ENCODE data around the gene TNFRSF8. TPM values are rescaled to one million over a fixed set of nuclear protein-coding genes. Genes with fewer than 3 reads are reported as not detected.

The TNFRSF8 gene
- total and polyA plus RNA-seq, 4 experiments from 2014 or later, result not detected

GRCh38 chr1:12076425-12077005 lies 13.4 kb downstream of the TNFRSF8 start:
- no peaks in the 10 kb centered on the region for H3K36me3 ChIP-seq (ENCODE audit: insufficient read depth, low read length)
- H3K36me3 Mint-ChIP-seq, result no peaks in the 10 kb centered on the region
- peaks cover 19% of the 10 kb centered on the region for H3K4me1 ChIP-seq (ENCODE audit: insufficient read depth, low read length)
- H3K27me3 Mint-ChIP-seq, result peaks cover under 1 to 15% of the 10 kb centered on the region in 2 donors
- no peaks in the 10 kb centered on the region for H3K9me3 ChIP-seq (ENCODE audit: control insufficient read depth in 1 of 2, low read length in 2 of 2)
- H3K4me1 Mint-ChIP-seq, result peaks cover 10 to 24% (median 13%) of the 10 kb centered on the region in 4 donors
- H3K27ac Mint-ChIP-seq, result no peak overlapping the region
- intact Hi-C loops (cut with micrococcal nuclease), result no loop called here
- no peaks in the 10 kb centered on the region for H3K9me3 Mint-ChIP-seq
- no peak overlapping the region for H3K4me3 ChIP-seq (ENCODE audit: low read length in 2 of 2)
- no peaks in the 10 kb centered on the region for H3K27me3 ChIP-seq (ENCODE audit: insufficient read depth, low read length)
- H3K4me3 Mint-ChIP-seq, result no peak overlapping the region
- H3K27ac ChIP-seq (ENCODE audit: low read depth, low read length), result no peak overlapping the region
- no peak for DNase-seq
- ChIA-PET CTCF (ENCODE audit: partially characterized antibody) (no interaction called here), POLR2A (ENCODE audit: partially characterized antibody) (no interaction called here)

GRCh38 chr1:12078575-12078937 lies 15.5 kb downstream of the TNFRSF8 start:
- peaks cover 0 to 5% of the 10 kb centered on the region in 2 donors for H3K36me3 Mint-ChIP-seq
- Histone ChIP-seq H3K4me3 (ENCODE audit: low read length in 2 of 2) (peak overlapping the region in 1 of 2 donors; percentile 34), H3K36me3 (ENCODE audit: insufficient read depth, low read length) (no peaks in the 10 kb centered on the region), H3K27me3 (ENCODE audit: insufficient read depth, low read length) (no peaks in the 10 kb centered on the region), H3K4me1 (ENCODE audit: insufficient read depth, low read length) (peaks cover 30% of the 10 kb centered on the region), H3K27ac (ENCODE audit: low read depth, low read length) (peak overlapping the region; percentile 23), H3K9me3 (ENCODE audit: control insufficient read depth in 1 of 2, low read length in 2 of 2) (no peaks in the 10 kb centered on the region)
- no peak for DNase-seq
- peaks cover 0 to 11% of the 10 kb centered on the region in 2 donors for H3K27me3 Mint-ChIP-seq
- peaks cover 18 to 35% (median 23%) of the 10 kb centered on the region in 4 donors for H3K4me1 Mint-ChIP-seq
- H3K27ac Mint-ChIP-seq, result no peak overlapping the region
- peak overlapping the region in 7 of 8 donors; percentile 31 to 71 (median 64) for H3K4me3 Mint-ChIP-seq
- peaks cover 0 to 14% (median 11%) of the 10 kb centered on the region in 8 donors for H3K9me3 Mint-ChIP-seq
- POLR2A ChIA-PET (ENCODE audit: partially characterized antibody), result interaction anchor here (0.8 to 3.0 kb wide), 3 partner anchors 10 to 168 kb away, joined by 3 to 19 read pairs (median 4); no protein-coding TSS in a partner anchor
- CTCF ChIA-PET (ENCODE audit: partially characterized antibody), result interaction anchor here (0.8 to 2.2 kb wide), 10 partner anchors 10 to 140 kb away, joined by 3 to 11 read pairs (median 4); partner anchors contain the start of gene MIIP
- intact Hi-C loops (cut with micrococcal nuclease), result loop anchor here (2.0 kb wide), 1 partner anchor 240 kb away; no protein-coding TSS in a partner anchor

GRCh38 chr1:12078938-12079861 lies 16.1 kb downstream of the TNFRSF8 start:
- H3K36me3 Mint-ChIP-seq, result peaks cover 0 to 5% of the 10 kb centered on the region in 2 donors
- Histone ChIP-seq H3K27me3 (ENCODE audit: insufficient read depth, low read length) (no peaks in the 10 kb centered on the region), H3K4me1 (ENCODE audit: insufficient read depth, low read length) (peaks cover 30% of the 10 kb centered on the region), H3K36me3 (ENCODE audit: insufficient read depth, low read length) (no peaks in the 10 kb centered on the region), H3K4me3 (ENCODE audit: low read length in 2 of 2) (peak overlapping the region in 1 of 2 donors; percentile 34), H3K9me3 (ENCODE audit: control insufficient read depth in 1 of 2, low read length in 2 of 2) (no peaks in the 10 kb centered on the region), H3K27ac (ENCODE audit: low read depth, low read length) (peak overlapping the region; percentile 23)
- peak overlapping the region in 7 of 8 donors; percentile 39 to 71 (median 64) for H3K4me3 Mint-ChIP-seq
- DNase-seq, result peak in 4 of 5 donors; percentile 22 to 37 (median 30)
- CTCF ChIA-PET (ENCODE audit: partially characterized antibody), result interaction anchor here (0.5 to 2.2 kb wide), 12 partner anchors 10 to 140 kb away, joined by 3 to 11 read pairs (median 4); partner anchors contain the start of gene MIIP
- peak overlapping the region in 4 of 7 donors; percentile 15 to 73 (median 42) for H3K27ac Mint-ChIP-seq
- POLR2A ChIA-PET (ENCODE audit: partially characterized antibody), result interaction anchor here (0.8 to 3.0 kb wide), 4 partner anchors 9 to 169 kb away, joined by 3 to 19 read pairs (median 4); partner anchors contain the start of gene MIIP
- peaks cover 18 to 35% (median 23%) of the 10 kb centered on the region in 4 donors for H3K4me1 Mint-ChIP-seq
- intact Hi-C loops (cut with micrococcal nuclease), result loop anchor here (2.0 kb wide), 1 partner anchor 240 kb away; no protein-coding TSS in a partner anchor
- peaks cover 0 to 11% of the 10 kb centered on the region in 2 donors for H3K27me3 Mint-ChIP-seq
- peaks cover 0 to 18% (median 15%) of the 10 kb centered on the region in 8 donors for H3K9me3 Mint-ChIP-seq

DNA sequence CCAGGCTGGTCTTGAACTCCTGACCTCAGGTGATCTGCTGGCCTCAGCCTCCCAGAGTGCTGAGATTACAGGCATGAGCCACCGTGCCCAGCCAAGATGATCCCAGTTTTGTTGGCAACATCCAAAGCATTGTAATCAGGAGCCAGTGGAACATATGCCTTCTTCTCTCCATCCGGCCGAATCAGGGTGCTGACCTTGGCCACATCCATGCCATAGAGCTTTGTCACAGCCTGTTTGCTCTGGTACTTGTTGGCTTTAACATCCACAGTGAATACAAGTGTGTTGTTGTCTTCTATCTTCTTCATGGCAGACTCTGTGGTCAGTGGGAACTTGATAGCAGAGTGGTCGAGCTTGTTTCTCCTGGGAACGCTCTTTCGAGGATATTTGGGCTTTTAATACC lies 17.1 kb downstream of the TNFRSF8 start:
- CTCF ChIA-PET (ENCODE audit: partially characterized antibody), result interaction anchor here (1.5 to 2.2 kb wide), 5 partner anchors 9 to 61 kb away, joined by 3 to 11 read pairs (median 7); partner anchors contain the start of gene MIIP
- POLR2A ChIA-PET (ENCODE audit: partially characterized antibody), result interaction anchor here (0.6 to 3.0 kb wide), 3 partner anchors 8 to 61 kb away, joined by 3 to 19 read pairs (median 3); partner anchors contain the start of gene MIIP
- H3K27me3 Mint-ChIP-seq, result peaks cover 0 to 11% of the 10 kb centered on the region in 2 donors
- no peak overlapping the region for H3K27ac Mint-ChIP-seq
- H3K4me3 Mint-ChIP-seq, result no peak overlapping the region
- H3K36me3 Mint-ChIP-seq, result peaks cover 0 to 5% of the 10 kb centered on the region in 2 donors
- Histone ChIP-seq H3K36me3 (ENCODE audit: insufficient read depth, low read length) (no peaks in the 10 kb centered on the region), H3K4me3 (ENCODE audit: low read length in 2 of 2) (no peak overlapping the region), H3K4me1 (ENCODE audit: insufficient read depth, low read length) (peaks cover 30% of the 10 kb centered on the region), H3K27ac (ENCODE audit: low read depth, low read length) (no peak overlapping the region), H3K27me3 (ENCODE audit: insufficient read depth, low read length) (no peaks in the 10 kb centered on the region), H3K9me3 (ENCODE audit: control insufficient read depth in 1 of 2, low read length in 2 of 2) (no peaks in the 10 kb centered on the region)
- intact Hi-C loops (cut with micrococcal nuclease), result no loop called here
- peaks cover 0 to 18% (median 15%) of the 10 kb centered on the region in 8 donors for H3K9me3 Mint-ChIP-seq
- no peak for DNase-seq
- peaks cover 18 to 35% (median 23%) of the 10 kb centered on the region in 4 donors for H3K4me1 Mint-ChIP-seq

DNA sequence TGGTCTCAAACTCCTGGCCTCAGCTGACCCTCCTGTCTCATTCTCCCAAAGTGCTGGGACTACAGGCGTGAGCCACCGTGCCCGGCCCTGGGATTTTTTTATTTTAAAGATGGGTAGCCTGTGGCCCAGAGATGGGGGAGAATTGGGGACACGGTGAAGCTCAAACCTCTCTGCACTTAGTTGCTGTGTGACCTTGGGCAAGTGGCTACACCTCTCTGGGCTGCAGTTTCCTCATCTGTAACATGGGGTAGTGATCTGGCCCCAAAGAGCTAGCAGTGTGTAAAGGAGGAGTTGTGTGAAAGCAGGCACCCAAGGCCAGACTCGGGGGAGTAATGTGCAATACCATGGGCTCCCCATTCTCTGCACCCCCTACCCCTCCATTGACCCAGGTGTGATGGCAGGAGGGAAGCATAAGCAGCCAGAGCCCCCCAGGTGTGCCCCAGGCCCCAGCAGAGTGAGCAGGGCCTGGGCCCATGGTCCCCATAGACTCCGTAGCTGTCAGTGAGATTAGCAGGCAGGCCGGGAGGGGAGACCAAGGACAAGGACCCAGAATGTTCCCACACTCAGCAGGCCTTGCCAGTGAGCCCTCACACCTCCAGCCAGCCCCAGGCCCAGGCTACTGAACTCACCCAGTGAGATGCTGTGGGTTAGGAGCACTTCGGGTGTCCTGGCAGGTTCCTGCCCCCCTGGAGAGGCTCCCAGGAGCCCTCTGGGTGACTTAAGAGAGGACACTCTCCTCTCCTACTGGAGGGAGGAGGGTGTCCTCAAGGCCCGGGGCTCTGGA lies 17.9 kb downstream of the TNFRSF8 start:
- H3K27ac ChIP-seq (ENCODE audit: low read depth, low read length), result no peak overlapping the region
- no peak overlapping the region for H3K27ac Mint-ChIP-seq

DNA sequence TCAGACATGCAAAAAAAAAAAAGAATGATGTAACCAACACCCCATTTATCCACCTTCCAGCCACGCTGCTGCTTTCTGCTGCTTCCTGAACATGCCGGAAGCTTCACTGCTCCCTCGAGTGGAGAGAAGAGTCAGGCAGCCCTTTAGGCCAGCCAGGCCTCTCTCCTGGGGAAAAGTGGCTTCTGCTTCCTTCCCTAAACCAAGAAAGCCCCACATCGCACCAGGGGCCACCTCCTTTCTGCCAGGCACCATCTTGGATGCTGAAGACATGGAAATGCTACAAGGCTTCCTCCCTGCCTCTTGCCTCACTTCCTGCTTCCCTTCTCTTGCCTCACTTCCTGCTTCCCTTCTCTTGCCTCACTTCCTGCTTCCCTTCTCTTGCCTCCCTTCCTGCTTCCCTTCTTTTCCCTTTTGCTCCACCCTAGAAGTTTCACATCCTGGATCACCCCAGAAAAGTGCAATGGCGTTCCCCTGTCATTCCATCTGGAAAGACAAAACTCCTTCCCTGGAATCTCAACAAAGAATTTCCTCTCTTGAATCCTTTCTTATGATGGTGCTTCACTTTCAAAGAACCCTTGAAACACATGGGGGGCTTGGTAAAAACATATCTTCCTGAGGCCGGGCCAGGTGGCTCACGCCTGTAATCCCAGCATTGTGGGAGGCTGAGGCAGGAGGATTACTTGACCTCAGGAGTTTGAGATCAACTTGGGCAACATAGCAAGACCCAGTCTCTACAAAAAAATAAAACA lies 18.7 kb downstream of the TNFRSF8 start:
- intact Hi-C loops (cut with micrococcal nuclease), result no loop called here
- no peak overlapping the region for H3K27ac ChIP-seq (ENCODE audit: low read depth, low read length)
- Mint-ChIP-seq H3K9me3 (peaks cover 4 to 22% (median 15%) of the 10 kb centered on the region in 8 donors), H3K36me3 (peaks cover 2 to 7% of the 10 kb centered on the region in 2 donors), H3K4me3 (peak overlapping the region in 2 of 8 donors; percentile 24 to 47), H3K27ac (peak overlapping the region in 2 of 7 donors; percentile 33 to 83), H3K4me1 (peaks cover 20 to 45% (median 26%) of the 10 kb centered on the region in 4 donors), H3K27me3 (peaks cover 0 to 4% of the 10 kb centered on the region in 2 donors)
- no peaks in the 10 kb centered on the region for H3K9me3 ChIP-seq (ENCODE audit: control insufficient read depth in 1 of 2, low read length in 2 of 2)
- ChIA-PET CTCF (ENCODE audit: partially characterized antibody) (no interaction called here), POLR2A (ENCODE audit: partially characterized antibody) (no interaction called here)
- no peak overlapping the region for H3K4me3 ChIP-seq (ENCODE audit: low read length in 2 of 2)
- H3K27me3 ChIP-seq (ENCODE audit: insufficient read depth, low read length), result no peaks in the 10 kb centered on the region
- peaks cover 30% of the 10 kb centered on the region for H3K4me1 ChIP-seq (ENCODE audit: insufficient read depth, low read length)
- H3K36me3 ChIP-seq (ENCODE audit: insufficient read depth, low read length), result no peaks in the 10 kb centered on the region
- DNase-seq, result no peak

More for the DNA sequence above, 17.9 kb downstream of the TNFRSF8 start:
- no peak for DNase-seq
- no peak overlapping the region for H3K4me3 ChIP-seq (ENCODE audit: low read length in 2 of 2)
- Mint-ChIP-seq H3K36me3 (peaks cover 0 to 5% of the 10 kb centered on the region in 2 donors), H3K9me3 (peaks cover 0 to 18% (median 15%) of the 10 kb centered on the region in 8 donors), H3K4me3 (peak overlapping the region in 1 of 8 donors; percentile 1), H3K4me1 (peaks cover 18 to 36% (median 23%) of the 10 kb centered on the region in 4 donors), H3K27me3 (peaks cover 0 to 6% of the 10 kb centered on the region in 2 donors)
- intact Hi-C loops (cut with micrococcal nuclease), result no loop called here
- ChIA-PET CTCF (ENCODE audit: partially characterized antibody) (no interaction called here), POLR2A (ENCODE audit: partially characterized antibody) (interaction anchor here (0.6 kb wide), 1 partner anchor 62 kb away, joined by 3 read pairs; the partner anchor contains the start of gene MIIP)
- H3K4me1 ChIP-seq (ENCODE audit: insufficient read depth, low read length), result peaks cover 30% of the 10 kb centered on the region
- H3K27me3 ChIP-seq (ENCODE audit: insufficient read depth, low read length), result no peaks in the 10 kb centered on the region
- H3K9me3 ChIP-seq (ENCODE audit: control insufficient read depth in 1 of 2, low read length in 2 of 2), result no peaks in the 10 kb centered on the region
- no peaks in the 10 kb centered on the region for H3K36me3 ChIP-seq (ENCODE audit: insufficient read depth, low read length)

Measured in CD4-positive, alpha-beta memory T cell (primary cell).